Astrocyte of the cerebellum (primary cell): ENCODE measurements around the gene NPR3.

Experiments used
- DNase-seq: peaks from one replicate; pipeline ENCODE4 v3.0.0-alpha.2; 2011; ENCODE audit warnings: low read depth
- H3K4me3 ChIP-seq: 2 replicates; pipeline ENCODE4 v1.5.1; 2011; ENCODE audit warnings: mild to moderate bottlenecking, low read depth, low read length, moderate library complexity
- in situ Hi-C: cut with HindIII; loops from 2 replicates; pipeline ENCODE4 v1.10.0; 2017; ENCODE audit warnings: low sequenced_read_pairs
- TF ChIP-seq, protein P1 (sequence below): IDR thresholded peaks from 2 replicates; pipeline ENCODE4 v1.5.1; 2012; ENCODE audit warnings: low read length, low read depth, moderate library complexity, mild to moderate bottlenecking; ENCODE audit errors: missing control alignments

NPR3 gene

DNA sequence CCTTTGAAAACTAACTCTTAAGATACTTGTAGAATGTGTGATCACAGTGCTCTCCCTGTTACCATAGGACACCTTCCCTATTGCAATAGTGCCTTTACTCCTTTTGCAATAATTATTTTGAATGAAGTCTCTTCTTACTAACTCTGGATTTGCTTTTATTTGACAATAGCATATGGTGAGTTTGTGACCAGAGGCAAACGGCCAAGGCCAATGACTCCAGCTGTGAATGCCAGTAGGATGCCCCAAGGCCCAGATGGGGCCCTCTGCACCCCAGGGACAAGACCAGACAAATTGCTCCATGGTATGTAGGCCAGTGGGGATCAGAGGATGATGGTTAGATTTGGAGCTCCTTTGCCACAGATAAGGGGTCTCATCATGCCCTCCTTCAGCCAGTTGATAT is 116.9 kb downstream of the NPR3 start:
- H3K4me3 ChIP-seq = no peak overlapping the region
- TF ChIP-seq, protein P1, sequence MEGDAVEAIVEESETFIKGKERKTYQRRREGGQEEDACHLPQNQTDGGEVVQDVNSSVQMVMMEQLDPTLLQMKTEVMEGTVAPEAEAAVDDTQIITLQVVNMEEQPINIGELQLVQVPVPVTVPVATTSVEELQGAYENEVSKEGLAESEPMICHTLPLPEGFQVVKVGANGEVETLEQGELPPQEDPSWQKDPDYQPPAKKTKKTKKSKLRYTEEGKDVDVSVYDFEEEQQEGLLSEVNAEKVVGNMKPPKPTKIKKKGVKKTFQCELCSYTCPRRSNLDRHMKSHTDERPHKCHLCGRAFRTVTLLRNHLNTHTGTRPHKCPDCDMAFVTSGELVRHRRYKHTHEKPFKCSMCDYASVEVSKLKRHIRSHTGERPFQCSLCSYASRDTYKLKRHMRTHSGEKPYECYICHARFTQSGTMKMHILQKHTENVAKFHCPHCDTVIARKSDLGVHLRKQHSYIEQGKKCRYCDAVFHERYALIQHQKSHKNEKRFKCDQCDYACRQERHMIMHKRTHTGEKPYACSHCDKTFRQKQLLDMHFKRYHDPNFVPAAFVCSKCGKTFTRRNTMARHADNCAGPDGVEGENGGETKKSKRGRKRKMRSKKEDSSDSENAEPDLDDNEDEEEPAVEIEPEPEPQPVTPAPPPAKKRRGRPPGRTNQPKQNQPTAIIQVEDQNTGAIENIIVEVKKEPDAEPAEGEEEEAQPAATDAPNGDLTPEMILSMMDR = no peak
- DNase-seq = no peak
- in situ Hi-C loops = no loop called here

DNA sequence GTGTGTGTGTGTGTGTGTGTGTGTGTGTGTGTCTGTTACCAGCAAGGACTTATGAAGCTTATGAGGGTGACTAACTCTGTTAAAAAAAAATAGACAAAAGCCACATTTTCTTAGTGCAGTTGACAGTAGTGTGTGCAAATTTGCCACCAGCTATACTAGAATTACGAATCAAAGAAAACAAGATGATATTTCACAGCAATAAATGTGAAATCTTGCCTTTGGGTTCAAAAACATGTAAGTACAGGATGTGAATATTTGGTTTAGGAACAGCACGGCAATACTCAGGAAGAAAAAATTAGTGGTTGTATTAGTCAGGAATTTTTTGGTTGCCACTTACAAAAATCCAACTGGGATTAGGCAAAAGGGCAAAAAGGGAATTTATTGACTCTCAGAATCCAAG is 117.4 kb downstream of the NPR3 start:
- DNase-seq = no peak
- in situ Hi-C loops = no loop called here
- no peak overlapping the region for H3K4me3 ChIP-seq
- TF ChIP-seq, protein P1 = no peak

DNA sequence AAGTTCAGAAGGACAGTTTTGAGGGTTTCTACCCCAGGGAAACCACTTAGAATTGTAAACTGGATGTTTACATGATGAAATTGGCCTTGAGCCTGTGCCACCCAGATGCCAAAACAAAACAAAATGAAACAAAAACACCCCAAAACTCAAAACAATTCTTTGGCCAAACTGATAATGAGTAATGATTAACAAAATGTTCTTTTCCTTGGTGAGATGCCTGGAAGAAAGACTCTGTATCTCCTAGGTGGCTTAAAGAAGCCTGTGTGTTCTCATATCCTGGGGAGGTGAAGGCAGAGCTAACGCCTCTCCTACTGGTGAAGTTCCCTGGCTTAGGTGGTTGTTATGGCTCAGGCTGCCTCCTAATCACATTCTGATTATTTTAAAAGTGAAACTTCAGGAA is 120.5 kb downstream of the NPR3 start:
- H3K4me3 ChIP-seq = no peak overlapping the region
- DNase-seq = no peak
- TF ChIP-seq, protein P1 = no peak
- in situ Hi-C loops = no loop called here

DNA sequence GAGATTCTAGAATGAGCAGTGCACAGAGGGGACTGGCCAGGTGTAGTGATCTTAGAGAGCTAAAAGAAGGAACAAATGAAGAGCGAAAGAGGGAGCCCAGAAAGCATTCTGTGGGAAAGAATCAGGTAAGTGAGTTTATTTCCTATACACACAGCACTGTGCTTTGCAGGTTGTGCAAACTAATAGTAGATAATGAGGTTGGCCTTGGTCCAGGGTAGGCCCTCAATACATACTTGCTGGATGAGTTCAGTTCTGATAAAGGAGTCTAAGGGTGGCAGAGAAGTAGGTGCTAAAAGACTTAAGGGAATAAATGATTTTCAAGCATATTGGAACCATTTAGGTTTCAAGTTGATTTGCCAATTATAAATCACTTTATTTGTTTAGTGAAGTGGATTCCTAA is 122.0 kb downstream of the NPR3 start:
- no peak for DNase-seq
- in situ Hi-C loops = no loop called here
- TF ChIP-seq, protein P1 = no peak
- H3K4me3 ChIP-seq = no peak overlapping the region

DNA sequence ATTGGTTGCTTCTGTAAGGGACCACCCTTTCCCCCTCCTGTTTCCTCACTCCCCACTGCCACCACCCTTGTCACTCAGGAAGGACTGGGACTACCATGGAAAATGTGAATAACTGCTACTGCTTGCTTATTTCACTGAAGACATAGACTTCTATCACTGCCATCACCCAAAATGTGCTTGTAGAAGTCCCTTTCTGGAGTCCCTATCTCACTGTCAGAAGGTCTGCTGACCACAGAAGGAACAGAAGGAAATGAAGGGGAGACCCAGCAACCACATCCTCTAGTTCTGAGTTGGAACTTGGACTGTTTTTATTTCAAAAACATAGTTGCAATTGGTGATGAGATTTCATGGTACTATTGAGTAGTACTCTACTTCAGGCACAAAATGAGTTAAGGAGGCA is 122.5 kb downstream of the NPR3 start:
- TF ChIP-seq, protein P1 = no peak
- no peak overlapping the region for H3K4me3 ChIP-seq
- no peak for DNase-seq
- in situ Hi-C loops = no loop called here

DNA sequence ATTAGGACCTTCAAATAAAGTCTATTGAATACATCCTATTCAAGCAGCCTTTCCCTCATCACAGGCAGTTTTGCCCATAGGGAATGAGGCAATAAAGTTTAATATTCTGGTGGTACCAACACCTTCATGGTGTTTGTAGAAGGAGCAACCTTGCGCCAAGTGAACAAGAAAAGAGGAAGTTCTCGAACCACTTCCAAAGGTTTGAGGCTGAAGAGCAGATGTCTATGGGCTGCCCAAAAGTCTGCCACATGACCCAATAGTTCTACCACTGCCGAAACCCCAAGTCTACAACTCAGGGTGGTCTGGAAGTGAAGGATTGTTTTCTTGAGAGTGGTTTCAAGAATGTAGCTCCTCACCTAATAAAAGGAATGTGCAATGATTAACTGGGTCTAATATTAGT is 123.1 kb downstream of the NPR3 start:
- H3K4me3 ChIP-seq = no peak overlapping the region
- DNase-seq = no peak
- TF ChIP-seq, protein P1 = no peak
- in situ Hi-C loops = no loop called here

DNA sequence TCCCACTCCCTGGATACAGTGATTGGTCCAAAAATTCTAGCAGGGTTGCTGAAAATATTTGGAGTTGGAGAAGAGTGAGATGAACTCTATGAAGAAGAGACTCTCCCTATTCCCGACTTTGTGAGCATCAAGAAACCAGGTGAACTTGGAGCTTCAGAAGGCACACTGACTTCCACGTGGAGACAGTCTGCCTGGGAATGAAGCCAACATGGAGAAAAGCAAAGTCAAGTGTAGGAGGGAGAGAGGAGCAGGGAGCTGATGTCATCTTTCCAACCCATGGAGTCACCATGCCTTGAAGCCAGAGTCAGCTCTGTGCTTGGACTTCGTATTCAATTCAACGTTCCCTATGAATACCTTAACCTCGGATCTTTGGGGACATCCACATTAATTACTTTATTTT is 125.1 kb downstream of the NPR3 start:
- no peak overlapping the region for H3K4me3 ChIP-seq
- no peak for DNase-seq
- TF ChIP-seq, protein P1 = no peak
- in situ Hi-C loops = no loop called here
